CD4-positive, CD25-positive, alpha-beta regulatory T cell (primary cell): ENCODE measurements around the gene ERI2. TPM values are rescaled to one million over a fixed set of nuclear protein-coding genes. Genes with fewer than 3 reads are reported as not detected.
"Not testable (repeated sequence)": the region's sequence is repeated elsewhere in the genome, so short reads cannot be mapped to it uniquely, and the experiment has no call there.

ENCODE experiments used
- ATAC-seq, 2 donors: fragments of 150-1000 bp; cut with Tn5 transposase; one replicate each; pipeline ENCODE4 v1.10.0; 2021; ENCODE audit warnings: low read depth in 2 of 2, moderate number of reproducible peaks in 2 of 2, moderate library complexity in 1 of 2
- DNase-seq, 3 donors: peaks; one replicate each; pipeline versions ENCODE4 v3.0.0 to v3.0.0-alpha.2; 2012 to 2022; ENCODE audit warnings: mixed read lengths in 1 of 3
- H3K27ac ChIP-seq: one replicate; pipeline ENCODE4 v1.7.0; 2013; ENCODE audit warnings: mild to moderate bottlenecking, low read length; ENCODE audit not compliant: insufficient read depth, poor library complexity, severe bottlenecking
- H3K27me3 ChIP-seq: one replicate; pipeline ENCODE4 v1.7.0; 2013; ENCODE audit warnings: low read length; ENCODE audit not compliant: control insufficient read depth, insufficient read depth
- H3K36me3 ChIP-seq: one replicate; pipeline ENCODE4 v1.7.0; 2013; ENCODE audit warnings: mild to moderate bottlenecking, low read length, moderate library complexity; ENCODE audit not compliant: control insufficient read depth, insufficient read depth
- H3K4me1 ChIP-seq: 2 replicates; pipeline ENCODE4 v1.7.0; 2013; ENCODE audit warnings: mild to moderate bottlenecking, low read length; ENCODE audit not compliant: insufficient read depth, control insufficient read depth, poor library complexity, severe bottlenecking
- H3K4me3 ChIP-seq: one replicate; pipeline ENCODE4 v1.7.0; 2013; ENCODE audit warnings: low read depth, mild to moderate bottlenecking, low read length, moderate library complexity
- H3K9me3 ChIP-seq, 2 experiments: 1 replicate in 1 of 2; 2 replicates in 1 of 2; pipeline ENCODE4 v1.7.0; 2013; ENCODE audit warnings: low read length in 2 of 2, mild to moderate bottlenecking in 1 of 2, moderate library complexity in 1 of 2; ENCODE audit not compliant: control insufficient read depth in 2 of 2
- H3K27ac Mint-ChIP-seq, 3 donors: one replicate each; pipeline ENCODE4 v1.8.0; 2020 to 2022; ENCODE audit warnings: mild to moderate bottlenecking in 3 of 3, mixed read lengths in 3 of 3, moderate library complexity in 2 of 3
- H3K27me3 Mint-ChIP-seq: one replicate; pipeline ENCODE4 v1.8.0; 2022; ENCODE audit warnings: mild to moderate bottlenecking, mixed read lengths
- H3K36me3 Mint-ChIP-seq: one replicate; pipeline ENCODE4 v1.8.0; 2020; ENCODE audit warnings: mixed read lengths
- H3K4me1 Mint-ChIP-seq, 4 donors: one replicate each; pipeline ENCODE4 v1.8.0; 2020 to 2022; ENCODE audit warnings: mixed read lengths in 4 of 4, mild to moderate bottlenecking in 1 of 4
- H3K4me3 Mint-ChIP-seq, 4 donors: one replicate each; pipeline ENCODE4 v1.8.0; 2020 to 2022; ENCODE audit warnings: mild to moderate bottlenecking in 4 of 4, mixed read lengths in 4 of 4, moderate library complexity in 3 of 4
- H3K9me3 Mint-ChIP-seq, 7 donors: one replicate each; pipeline ENCODE4 v1.8.0; 2020 to 2022; ENCODE audit warnings: mixed read lengths in 7 of 7, mild to moderate bottlenecking in 3 of 7, moderate library complexity in 2 of 7
- polyA plus RNA-seq, 4 donors: library from polyadenylated mRNA; unstranded; fragments of 300-500 nt; fragmentation: Illumina TruSeq; gene quantifications; one replicate each; pipeline ENCODE4 v1.2.3, GENCODE V29; 2021
- total RNA-seq: library from RNA; stranded (reverse); gene quantifications from one replicate; pipeline ENCODE4 v1.2.3, GENCODE V29; 2022

The ERI2 gene
- total and polyA plus RNA-seq, 5 donors from 2014 or later: 2.0 to 4.9 (median 2.9) TPM

- H3K9me3 Mint-ChIP-seq: peaks cover 0 to 6% (median 0%) of the 10 kb centered on the region in 7 donors
- Histone ChIP-seq H3K4me1 (peaks cover 13% of the 10 kb centered on the region), H3K9me3 (peaks cover 0 to 2% of the 10 kb centered on the region in 2 experiments), H3K36me3 (no peaks in the 10 kb centered on the region), H3K4me3 (peak within 1 kb of the TSS; percentile 97), H3K27ac (peak within 1 kb of the TSS; percentile 73), H3K27me3 (no peaks in the 10 kb centered on the region)
- DNase-seq (peak; percentile 63 to 92 (median 82)), ATAC-seq (peak; percentile 97 to 98)
- peaks cover 0 to 28% (median 19%) of the 10 kb centered on the region in 4 donors for H3K4me1 Mint-ChIP-seq
- H3K4me3 Mint-ChIP-seq: peak within 1 kb of the TSS; percentile 85 to 96 (median 92)
- peak within 1 kb of the TSS; percentile 87 to 95 (median 94) for H3K27ac Mint-ChIP-seq
- H3K36me3 Mint-ChIP-seq: peaks cover 17% of the 10 kb centered on the region
- H3K27me3 Mint-ChIP-seq: no peaks in the 10 kb centered on the region
These were observed 42.6 kb downstream of the ERI2 start, which contains the start of gene ACSM3 for GRCh38 chr16:20763461-20764232. TSS of gene ACSM3 (plus strand) at chr16:20764014. CDS start at chr16:20770035, 6,021 bp downstream.

- Histone ChIP-seq H3K27me3 (no peaks in the 10 kb centered on the region), H3K9me3 (peaks cover 0 to 2% of the 10 kb centered on the region in 2 experiments), H3K36me3 (no peaks in the 10 kb centered on the region), H3K27ac (peak overlapping the region; percentile 73), H3K4me1 (peaks cover 13% of the 10 kb centered on the region), H3K4me3 (peak overlapping the region; percentile 97)
- peaks cover 0 to 28% (median 19%) of the 10 kb centered on the region in 4 donors for H3K4me1 Mint-ChIP-seq
- H3K9me3 Mint-ChIP-seq: peaks cover 0 to 6% (median 0%) of the 10 kb centered on the region in 7 donors
- peaks cover 17% of the 10 kb centered on the region for H3K36me3 Mint-ChIP-seq
- no peak for ATAC-seq
- H3K27ac Mint-ChIP-seq: peak overlapping the region; percentile 87 to 95 (median 94)
- no peaks in the 10 kb centered on the region for H3K27me3 Mint-ChIP-seq
- H3K4me3 Mint-ChIP-seq: peak overlapping the region; percentile 85 to 96 (median 92)
- no peak for DNase-seq
These were observed 43.7 kb downstream of the ERI2 start for GRCh38 chr16:20762404-20763123.

- H3K4me3 Mint-ChIP-seq: no peak overlapping the region
- H3K27me3 Mint-ChIP-seq: no peaks in the 10 kb centered on the region
These were observed 45.1 kb downstream of the ERI2 start for GRCh38 chr16:20761175-20761574.

GRCh38 chr16:20760346-20760745, 45.9 kb downstream of the ERI2 start:
- H3K4me1 Mint-ChIP-seq: peaks cover 0 to 28% (median 19%) of the 10 kb centered on the region in 4 donors
- Histone ChIP-seq H3K27me3 (no peaks in the 10 kb centered on the region), H3K4me1 (peaks cover 13% of the 10 kb centered on the region), H3K9me3 (peaks cover 0 to 2% of the 10 kb centered on the region in 2 experiments), H3K27ac (no peak overlapping the region), H3K36me3 (no peaks in the 10 kb centered on the region), H3K4me3 (no peak overlapping the region)
- peaks cover 0 to 6% (median 0%) of the 10 kb centered on the region in 7 donors for H3K9me3 Mint-ChIP-seq
- no peak overlapping the region for H3K4me3 Mint-ChIP-seq
- H3K27ac Mint-ChIP-seq: no peak overlapping the region
- H3K27me3 Mint-ChIP-seq: no peaks in the 10 kb centered on the region
- no peak for ATAC-seq
- peaks cover 17% of the 10 kb centered on the region for H3K36me3 Mint-ChIP-seq
- no peak for DNase-seq

More at GRCh38 chr16:20761175-20761574, 45.1 kb downstream of the ERI2 start:
- no peak overlapping the region for H3K27ac ChIP-seq
- peaks cover 0 to 2% of the 10 kb centered on the region in 2 experiments for H3K9me3 ChIP-seq
- no peaks in the 10 kb centered on the region for H3K36me3 ChIP-seq
- H3K27me3 ChIP-seq: no peaks in the 10 kb centered on the region
- Mint-ChIP-seq H3K36me3 (peaks cover 17% of the 10 kb centered on the region), H3K9me3 (peaks cover 0 to 6% (median 0%) of the 10 kb centered on the region in 7 donors), H3K4me1 (peaks cover 0 to 28% (median 19%) of the 10 kb centered on the region in 4 donors), H3K27ac (no peak overlapping the region)
- H3K4me1 ChIP-seq: peaks cover 13% of the 10 kb centered on the region
- no peak for ATAC-seq
- H3K4me3 ChIP-seq: no peak overlapping the region
- no peak for DNase-seq

- not testable (repeated sequence) for DNase-seq, H3K4me1 ChIP-seq, H3K4me1 Mint-ChIP-seq, H3K27me3 ChIP-seq, H3K27ac Mint-ChIP-seq, ATAC-seq, H3K27ac ChIP-seq, H3K4me3 ChIP-seq, H3K4me3 Mint-ChIP-seq, H3K9me3 ChIP-seq, H3K36me3 ChIP-seq
- H3K9me3 Mint-ChIP-seq: peaks cover 0 to 13% (median 1%) of the 10 kb centered on the region in 7 donors
- H3K36me3 Mint-ChIP-seq: peaks cover 11% of the 10 kb centered on the region
- H3K27me3 Mint-ChIP-seq: peaks cover 12% of the 10 kb centered on the region
These were observed 50.5 kb downstream of the ERI2 start for GRCh38 chr16:20755799-20756198.

GRCh38 chr16:20755238-20755637, 51.0 kb downstream of the ERI2 start:
- H3K9me3 ChIP-seq: peaks cover 0 to 2% of the 10 kb centered on the region in 2 experiments
- Mint-ChIP-seq H3K4me1 (peaks cover 0 to 4% (median 0%) of the 10 kb centered on the region in 4 donors), H3K27ac (no peak overlapping the region), H3K9me3 (peaks cover 0 to 12% (median 1%) of the 10 kb centered on the region in 7 donors), H3K36me3 (peaks cover 5% of the 10 kb centered on the region), H3K4me3 (no peak overlapping the region), H3K27me3 (peaks cover 14% of the 10 kb centered on the region)
- H3K4me3 ChIP-seq: no peak overlapping the region
- no peak overlapping the region for H3K27ac ChIP-seq
- no peaks in the 10 kb centered on the region for H3K36me3 ChIP-seq
- no peaks in the 10 kb centered on the region for H3K4me1 ChIP-seq
- DNase-seq (no peak), ATAC-seq (no peak)
- peaks cover 2% of the 10 kb centered on the region for H3K27me3 ChIP-seq

- Histone ChIP-seq H3K27me3 (peaks cover 2% of the 10 kb centered on the region), H3K4me3 (no peak overlapping the region), H3K9me3 (no peaks in the 10 kb centered on the region), H3K36me3 (no peaks in the 10 kb centered on the region), H3K27ac (no peak overlapping the region), H3K4me1 (no peaks in the 10 kb centered on the region)
- Mint-ChIP-seq H3K36me3 (no peaks in the 10 kb centered on the region), H3K27me3 (peaks cover 23% of the 10 kb centered on the region), H3K4me3 (no peak overlapping the region), H3K27ac (no peak overlapping the region), H3K4me1 (peaks cover 0 to 4% (median 0%) of the 10 kb centered on the region in 4 donors), H3K9me3 (peaks cover 0 to 8% (median 1%) of the 10 kb centered on the region in 7 donors)
- DNase-seq (no peak), ATAC-seq (no peak)
These were observed 52.5 kb downstream of the ERI2 start for GRCh38 chr16:20753727-20754126.
